Stimulated activated CD8-positive, alpha-beta memory T cell treated with anti-CD3 and anti-CD28 coated beads, Interleukin-12 subunit alpha, Interleukin-12 subunit beta, amount 100 ng/mL, for 24 hours (primary cell): ENCODE measurements around the gene EPB41L2.
"Not testable (repeated sequence)": the region's sequence is repeated elsewhere in the genome, so short reads cannot be mapped to it uniquely, and the experiment has no call there.

Source experiments
- DNase-seq: peaks from one replicate; pipeline ENCODE4 v3.0.0-alpha.2; 2020; ENCODE audit errors: extremely low read depth

Gene EPB41L2

DNA sequence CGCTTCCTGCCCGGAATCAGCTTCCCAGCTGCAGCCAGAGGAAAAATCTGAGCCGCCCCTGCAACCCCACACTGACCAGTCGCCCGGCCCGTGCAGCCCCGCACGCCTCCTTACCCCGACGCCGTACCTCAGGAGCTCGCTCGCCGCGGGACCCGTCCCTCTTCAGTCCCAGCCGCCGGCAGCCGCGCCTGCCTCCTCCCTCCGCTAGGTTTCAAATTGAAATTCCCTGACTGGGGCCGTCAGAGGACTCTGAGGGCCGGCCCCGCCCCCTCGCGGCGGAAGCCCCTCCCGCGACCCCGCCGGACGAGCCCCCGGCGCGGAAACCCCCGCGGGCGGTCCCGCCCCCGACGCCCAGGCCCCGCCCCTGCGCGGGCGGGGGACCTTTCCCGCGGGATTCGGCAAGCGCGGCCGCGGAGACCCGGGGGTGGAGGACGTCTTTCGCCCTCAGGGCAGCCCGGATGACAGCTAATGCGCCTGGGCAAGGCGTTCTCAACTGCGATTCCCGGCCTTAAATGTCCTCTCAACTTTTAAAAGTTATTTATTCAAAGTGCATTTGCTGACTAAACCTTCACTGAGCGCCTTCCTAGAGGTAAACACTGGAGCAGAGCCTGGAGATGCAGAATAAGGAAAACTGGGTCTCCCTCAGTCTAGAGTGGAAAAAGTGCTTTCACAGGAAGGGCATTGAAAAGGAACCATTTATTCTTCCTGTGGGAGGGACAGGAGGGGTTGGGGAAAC is at the start of gene EPB41L2:
Gene EPB41L2, minus strand, starts transcription at position 218 of the 736 bp plus-strand sequence. CDS start 106,760 bp downstream, outside the sequence.
- DNase-seq = peak; percentile 55

DNA sequence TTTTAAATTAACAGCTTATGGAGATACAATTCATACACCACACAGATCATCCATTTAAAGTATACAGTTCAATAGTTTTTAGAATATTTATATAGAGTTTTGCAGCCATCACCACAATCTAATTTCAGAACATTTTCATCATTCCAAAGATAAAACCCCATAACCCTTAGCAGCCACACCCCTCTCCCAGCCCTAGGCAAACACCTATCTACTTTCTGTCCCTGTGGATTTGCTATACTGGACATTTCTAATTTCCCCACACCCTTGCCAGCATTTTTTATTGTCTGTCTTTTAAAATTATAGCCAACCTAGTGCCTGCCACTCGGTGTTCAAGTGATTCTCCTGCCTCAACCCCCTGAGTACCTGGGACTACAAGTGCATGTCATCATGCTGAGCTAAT is 49.2 kb upstream of the EPB41L2 start:
- DNase-seq = no peak

DNA sequence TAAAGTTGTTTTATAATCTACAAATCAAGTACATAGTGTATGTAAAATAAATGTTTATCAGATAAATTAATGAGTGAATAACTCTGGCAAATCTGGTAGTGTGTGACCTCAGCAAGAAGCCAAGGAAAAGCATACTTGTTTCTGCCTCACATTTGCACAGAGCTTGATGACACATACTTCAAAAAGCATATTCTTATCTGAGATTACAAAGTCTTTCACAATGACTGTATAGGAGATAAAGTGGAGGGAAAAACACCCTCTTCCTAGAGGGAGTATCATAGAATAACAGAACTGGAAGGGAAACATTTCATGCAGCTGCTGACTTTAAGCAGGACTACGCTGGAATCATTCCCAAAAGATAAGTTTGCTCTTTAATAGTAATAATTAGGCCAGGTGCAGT is 44.1 kb upstream of the EPB41L2 start:
- DNase-seq = no peak

DNA sequence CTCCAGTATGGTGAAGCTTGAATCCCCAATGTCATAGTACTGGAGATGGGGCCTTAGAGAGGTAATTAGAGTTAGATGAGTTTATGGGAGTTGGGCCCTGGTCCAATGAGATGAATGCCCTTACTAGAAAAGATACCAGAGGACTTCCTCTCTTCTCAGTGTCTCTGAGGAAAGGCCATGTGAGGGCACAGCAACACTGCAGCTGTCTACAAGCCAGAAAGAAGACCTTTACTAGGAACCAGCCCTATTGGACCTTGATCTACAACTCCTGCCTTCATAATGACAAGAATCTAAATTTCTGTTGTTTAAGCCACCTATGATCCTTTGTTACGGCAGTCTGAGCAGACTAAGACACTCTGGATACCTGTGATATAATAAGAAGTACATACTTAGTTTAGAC is 40.9 kb upstream of the EPB41L2 start:
- DNase-seq = no peak

DNA sequence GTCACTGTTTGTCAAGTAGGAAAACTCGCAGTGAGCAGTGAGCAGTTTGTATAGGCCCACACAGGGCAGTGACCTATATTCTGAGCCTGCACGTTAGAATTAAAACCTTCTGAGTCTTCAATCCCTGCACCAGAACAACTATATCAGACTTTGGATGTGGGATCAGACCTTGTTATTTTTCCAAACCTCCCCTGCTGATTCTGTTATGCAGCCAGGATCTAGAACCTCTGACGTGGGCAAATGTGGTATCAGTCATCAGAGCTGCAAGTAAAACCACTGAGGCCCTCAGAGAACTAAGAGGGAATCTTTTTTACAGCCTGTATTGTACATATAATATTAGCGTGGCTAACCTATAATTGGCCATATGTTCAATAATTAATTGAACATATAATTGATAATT is 40.3 kb upstream of the EPB41L2 start:
- DNase-seq = no peak

DNA sequence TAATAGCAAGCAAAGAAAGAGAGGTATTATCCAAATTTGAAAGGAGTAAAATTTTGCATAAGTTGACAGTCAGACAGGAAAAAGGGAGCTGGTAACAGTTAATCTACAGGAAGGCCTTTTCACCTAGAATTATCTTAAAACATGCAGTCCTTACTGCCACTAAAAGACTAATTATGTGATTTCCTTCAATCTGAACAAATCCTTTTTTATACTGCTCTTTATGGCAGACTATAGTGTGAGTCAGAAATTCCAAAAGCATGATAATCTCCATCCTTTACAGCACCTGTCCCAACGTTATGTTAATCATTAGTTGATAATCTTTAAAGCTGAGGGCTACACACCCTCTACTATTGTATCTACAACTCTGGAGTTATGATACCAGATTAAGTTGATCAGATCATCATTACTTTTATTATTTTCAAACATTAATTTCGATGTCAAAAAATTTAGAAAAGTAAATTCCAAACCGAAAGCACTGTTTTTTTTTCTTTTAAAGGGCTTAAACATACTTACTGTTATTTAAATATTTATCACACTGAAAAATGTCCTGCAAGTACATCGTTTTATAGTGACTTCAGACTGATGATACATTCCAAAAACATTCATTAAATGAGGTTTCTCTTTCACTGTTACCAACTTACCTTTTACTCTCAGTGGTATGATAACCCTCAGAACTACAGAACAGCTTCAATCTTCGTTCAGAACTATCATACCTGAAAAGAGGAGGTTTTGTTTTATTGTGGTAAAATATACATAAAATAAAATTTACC is 39.1 kb upstream of the EPB41L2 start:
- DNase-seq = no peak

DNA sequence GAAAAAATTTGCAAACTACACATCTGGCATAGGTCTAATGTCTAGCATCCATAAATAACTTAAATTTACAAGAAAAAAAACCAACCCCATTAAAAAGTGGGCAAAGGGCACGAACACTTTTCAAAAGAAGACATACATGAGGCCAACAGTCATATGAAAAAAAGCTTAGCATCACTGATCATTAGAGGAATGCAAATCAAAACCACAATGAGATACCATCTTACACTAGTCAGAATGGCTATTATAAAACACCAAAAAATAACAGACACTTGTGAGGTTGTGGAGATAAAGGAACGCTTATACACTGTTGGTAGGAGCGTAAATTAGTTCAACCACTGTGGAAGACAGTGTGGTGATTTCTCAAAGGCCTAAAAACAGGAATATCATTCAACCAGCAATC is 33.7 kb upstream of the EPB41L2 start:
- no peak for DNase-seq

DNA sequence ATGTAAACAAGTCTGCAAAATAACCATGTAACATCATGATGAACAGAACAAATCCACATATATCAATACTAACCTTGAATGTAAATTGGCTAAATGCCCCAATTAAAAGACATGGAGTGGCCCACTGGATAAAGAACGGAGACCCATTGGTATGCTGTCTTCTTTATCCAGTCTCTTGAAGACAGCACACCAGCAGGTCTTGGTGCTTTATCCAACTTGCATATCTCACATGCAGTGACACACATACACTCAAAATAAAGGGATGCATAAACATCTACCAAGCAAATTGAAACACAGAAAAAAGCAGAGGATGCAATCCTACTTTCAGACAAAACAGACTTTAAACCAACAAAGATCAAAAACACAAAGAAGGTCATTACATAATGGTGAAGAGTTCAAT is 30.3 kb upstream of the EPB41L2 start:
- DNase-seq = no peak

DNA sequence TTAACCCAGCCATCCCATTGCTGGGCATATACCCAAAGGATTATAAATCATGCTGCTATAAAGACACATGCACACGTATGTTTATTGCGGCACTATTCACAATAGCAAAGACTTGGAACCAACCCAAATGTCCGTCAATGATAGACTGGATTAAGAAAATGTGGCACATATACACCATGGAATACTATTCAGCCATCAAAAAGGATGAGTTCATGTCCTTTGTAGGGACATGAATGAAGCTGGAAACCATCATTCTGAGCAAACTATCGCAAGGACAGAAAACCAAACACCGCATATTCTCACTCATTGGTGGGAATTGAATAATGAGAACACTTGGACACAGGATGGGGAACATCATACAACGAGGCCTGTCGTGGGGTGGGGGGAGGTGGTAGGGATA is 28.9 kb upstream of the EPB41L2 start:
- DNase-seq = not testable (repeated sequence)

DNA sequence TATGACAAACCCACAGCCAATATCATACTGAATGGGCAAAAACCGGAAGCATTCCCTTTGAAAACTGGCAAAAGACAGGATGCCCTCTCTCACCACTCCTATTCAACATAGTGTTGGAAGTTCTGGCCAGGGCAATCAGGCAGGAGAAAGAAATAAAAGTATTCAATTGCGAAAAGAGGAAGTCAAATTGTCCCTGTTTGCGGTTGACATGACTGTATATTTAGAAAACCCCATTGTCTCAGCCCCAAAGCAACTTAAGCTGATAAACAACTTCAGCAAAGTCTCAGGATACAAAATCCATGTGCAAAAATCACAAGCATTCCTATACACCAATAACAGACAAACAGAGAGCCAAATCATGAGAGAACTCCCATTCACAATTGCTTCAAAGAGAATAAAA is 27.3 kb upstream of the EPB41L2 start:
- not testable (repeated sequence) for DNase-seq

DNA sequence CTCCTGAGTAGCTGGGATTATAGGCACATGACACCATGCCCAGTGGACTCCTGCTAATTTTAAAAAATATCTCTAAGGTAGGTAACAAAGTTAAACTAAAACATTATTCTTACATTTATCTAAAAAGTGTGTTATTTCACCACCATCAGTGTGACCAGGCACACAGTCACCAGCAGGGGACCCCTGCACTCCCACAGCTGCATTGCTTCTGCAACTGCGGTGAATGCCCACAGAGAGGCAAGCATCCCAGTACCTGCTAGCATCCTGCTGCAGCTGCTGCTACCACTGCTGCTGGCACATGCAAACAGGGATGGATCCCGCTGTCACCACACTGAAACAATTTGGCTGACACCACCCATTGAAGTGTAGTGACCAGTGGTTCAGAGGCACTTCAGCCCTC is 21.9 kb upstream of the EPB41L2 start:
- no peak for DNase-seq

DNA sequence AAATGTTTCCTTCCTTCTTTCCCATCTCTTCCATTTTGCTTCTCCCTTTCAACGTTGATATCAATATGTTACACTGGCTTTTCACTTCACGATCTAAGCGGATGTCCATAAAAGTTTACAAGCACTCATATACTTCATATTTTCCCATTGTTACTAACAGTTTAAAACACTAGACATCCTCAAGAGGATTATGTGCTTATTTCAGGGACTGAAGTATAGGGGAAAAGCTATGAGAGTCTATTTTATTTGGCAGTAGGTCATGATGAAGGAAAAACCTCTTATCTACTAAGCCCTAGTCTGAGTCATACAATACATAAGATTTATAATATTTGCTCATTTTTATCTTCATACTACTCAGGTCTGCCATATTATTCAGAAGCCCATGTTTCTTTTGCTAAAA is 20.6 kb upstream of the EPB41L2 start:
- DNase-seq = no peak

DNA sequence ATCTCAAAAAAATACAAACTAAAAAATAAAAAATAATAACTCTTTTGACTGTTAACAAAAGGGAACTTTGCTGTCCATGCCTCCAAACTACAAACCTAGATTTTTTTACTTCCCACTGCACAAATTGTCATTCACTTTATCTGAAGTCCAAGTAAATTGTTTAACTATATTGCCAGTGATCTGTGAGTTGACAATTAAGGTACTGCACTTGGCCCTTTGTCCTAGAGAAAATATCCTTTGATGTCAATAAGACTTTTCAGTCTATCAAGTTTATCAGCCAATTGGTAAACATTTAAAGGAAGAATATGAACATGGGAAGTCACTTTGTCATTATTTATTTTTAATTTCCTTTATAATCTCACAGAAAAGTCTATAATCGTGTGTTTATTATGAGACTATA is 19.3 kb upstream of the EPB41L2 start:
- no peak for DNase-seq

DNA sequence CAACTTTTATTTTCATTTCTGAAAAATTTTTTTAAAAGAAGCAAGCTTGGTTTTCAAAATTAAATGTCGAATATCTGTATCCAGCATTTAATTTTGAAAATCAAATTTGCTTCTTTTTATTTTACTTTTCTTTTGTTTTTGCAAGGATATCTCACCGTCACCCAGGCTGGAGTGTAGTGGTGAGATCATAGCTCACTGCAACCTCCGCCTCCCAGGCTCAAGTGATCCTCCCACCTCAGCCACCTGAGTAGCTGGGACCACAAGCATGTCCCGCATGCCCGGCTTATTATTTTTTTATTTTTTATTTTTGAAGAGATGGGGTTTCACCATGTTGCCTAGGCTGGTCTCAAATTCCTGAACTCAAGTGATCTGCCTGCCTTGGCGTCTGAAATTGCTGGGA is 17.0 kb upstream of the EPB41L2 start:
- DNase-seq = no peak

DNA sequence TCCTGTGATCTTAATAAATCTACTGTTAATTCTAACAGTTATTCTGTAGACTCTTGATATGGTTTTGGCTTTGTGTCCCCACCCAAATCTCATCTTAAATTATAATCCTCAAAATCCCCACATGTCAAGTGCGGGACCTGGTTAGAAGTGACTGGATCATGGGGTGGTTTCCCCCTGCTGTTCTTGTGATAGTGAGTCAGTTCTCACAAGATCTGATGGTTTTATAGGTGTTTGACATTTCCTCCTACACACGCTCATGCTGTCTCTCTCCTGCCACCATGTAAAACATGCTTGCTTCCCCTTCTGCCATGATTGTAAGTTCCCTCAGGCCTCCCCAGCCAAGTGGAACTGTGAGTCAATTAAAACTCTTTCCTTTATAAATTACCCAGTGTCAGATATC is 10.5 kb upstream of the EPB41L2 start:
- no peak for DNase-seq

DNA sequence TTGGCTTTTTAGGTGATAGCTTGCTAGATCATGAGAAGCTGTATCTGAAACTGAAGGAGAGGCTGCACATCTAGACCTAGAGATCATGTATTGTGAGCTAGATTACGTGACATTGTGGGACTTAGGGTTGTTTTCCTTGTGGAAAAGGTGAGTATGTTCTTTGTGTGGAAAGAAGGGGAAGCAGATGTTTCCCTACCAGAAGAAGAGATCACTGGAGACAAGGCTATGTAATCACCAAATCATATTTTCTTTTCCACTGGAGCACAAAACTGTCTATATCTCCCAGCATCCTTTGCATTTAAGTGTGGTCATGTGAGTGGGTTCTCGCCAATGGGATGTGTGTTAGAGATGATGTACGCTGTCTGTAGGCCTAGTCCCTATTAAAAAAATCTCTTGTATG is 7.0 kb upstream of the EPB41L2 start:
- DNase-seq = no peak

DNA sequence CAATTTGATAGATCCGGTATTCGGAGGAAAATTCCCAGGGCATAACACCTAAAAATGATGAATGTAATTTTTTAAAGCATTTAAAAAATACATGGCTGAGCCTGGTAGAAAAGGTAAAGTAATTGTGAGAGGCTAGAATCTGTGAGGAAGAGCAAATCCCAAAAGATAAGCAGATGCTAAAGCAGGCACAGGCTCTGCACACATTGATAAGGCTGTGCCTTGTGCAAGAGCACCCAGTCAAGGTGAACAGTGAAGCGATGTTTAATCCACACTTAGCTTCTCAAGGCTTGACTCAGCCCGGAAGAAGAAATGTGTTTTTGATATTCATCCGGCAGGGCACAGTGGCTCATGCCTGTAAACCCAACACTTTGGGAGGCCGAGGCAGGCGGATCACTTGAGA is 5.1 kb upstream of the EPB41L2 start:
- DNase-seq = no peak

DNA sequence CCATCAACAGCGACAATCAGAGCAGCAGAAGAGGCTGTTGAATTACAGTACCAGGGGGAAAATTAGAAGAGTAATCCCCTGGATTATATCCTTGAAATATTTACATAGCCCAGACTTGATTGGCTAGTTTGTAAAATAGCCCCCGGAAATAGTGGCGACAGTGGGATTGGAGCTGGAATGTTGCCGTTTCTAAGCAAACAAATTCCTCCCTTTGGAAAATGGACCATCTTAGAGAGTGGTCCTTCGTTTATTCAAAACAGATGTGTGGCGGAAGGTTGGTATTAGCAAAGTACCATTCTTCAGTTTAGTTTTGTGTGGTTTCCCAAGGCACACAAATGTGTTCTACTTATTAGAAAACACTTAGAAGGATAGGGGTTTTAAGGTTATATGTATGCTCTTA is 4.5 kb upstream of the EPB41L2 start:
- DNase-seq = no peak

DNA sequence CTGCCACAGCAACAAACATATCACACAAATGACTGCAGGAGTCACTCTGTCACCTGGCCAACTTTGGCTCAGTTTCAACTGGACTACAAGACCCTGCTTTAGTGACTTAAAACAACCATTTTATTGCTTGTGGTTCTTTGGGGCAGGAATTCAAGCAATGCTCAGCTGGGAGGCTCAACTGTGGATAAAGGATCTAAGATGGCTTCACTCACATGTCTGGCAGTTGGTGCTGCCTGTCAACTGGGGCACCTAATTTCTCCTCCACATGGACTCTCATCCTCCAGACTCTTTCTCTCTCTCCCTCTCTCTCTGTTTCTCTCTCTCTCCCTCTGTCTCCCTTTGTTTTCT is 2.8 kb upstream of the EPB41L2 start:
- no peak for DNase-seq

DNA sequence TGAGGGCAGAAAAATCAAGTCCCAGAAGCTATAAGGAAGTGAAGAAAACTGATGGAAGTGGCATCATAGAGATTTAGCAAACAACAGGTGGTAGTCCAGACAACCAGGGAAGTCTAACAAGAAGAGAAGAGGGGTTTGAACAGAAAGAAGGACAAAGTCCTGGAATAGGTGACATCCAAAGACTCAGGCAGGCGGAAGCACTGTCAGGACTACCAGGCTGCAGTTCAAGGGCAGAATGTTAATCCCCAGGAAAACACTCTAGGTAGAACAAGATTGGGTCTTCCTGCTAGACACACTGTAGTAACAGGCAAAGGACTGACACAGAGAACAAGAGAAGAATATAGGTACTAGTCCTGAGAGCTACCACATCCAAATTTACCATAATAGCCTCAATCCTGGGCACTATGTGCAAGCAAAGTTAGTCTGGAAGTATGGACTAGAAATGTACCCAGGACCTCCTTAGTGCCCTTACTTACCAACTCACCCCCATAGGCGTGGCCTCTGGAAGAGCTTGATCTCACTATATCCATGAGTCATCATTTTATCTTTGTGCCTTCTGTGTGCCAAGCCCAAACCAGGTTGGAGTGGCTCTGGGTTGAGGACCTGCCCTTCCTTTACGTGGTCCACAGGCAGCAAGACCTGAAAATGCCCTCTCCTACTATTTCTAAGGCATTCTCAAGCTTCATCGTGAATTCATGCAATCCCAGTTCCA is 2.2 kb upstream of the EPB41L2 start:
- no peak for DNase-seq

DNA sequence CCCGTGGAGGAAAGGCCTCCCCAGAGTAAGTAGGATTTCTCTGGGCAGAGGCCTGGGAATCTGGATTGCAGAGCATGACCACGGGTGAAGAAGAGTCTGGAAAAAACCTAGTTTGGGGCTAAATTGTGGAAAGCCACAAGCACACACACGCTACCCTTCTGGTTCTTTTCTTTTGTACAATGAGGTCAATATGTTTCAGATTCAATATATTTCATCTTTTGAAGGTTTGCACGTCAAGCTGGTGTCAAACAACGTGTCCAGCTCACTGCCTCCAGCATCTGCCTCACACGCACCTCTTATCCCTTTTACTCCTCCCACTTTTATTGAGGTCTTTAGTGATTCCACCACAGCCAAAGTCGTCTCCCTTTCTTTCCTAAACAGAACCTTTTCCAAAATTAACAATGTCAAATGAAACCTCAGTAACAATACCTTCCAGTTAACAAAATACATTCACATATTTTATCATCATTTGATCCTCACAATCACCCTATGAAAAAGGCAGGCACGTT is 773 bp upstream of the EPB41L2 start:
- no peak for DNase-seq

DNA sequence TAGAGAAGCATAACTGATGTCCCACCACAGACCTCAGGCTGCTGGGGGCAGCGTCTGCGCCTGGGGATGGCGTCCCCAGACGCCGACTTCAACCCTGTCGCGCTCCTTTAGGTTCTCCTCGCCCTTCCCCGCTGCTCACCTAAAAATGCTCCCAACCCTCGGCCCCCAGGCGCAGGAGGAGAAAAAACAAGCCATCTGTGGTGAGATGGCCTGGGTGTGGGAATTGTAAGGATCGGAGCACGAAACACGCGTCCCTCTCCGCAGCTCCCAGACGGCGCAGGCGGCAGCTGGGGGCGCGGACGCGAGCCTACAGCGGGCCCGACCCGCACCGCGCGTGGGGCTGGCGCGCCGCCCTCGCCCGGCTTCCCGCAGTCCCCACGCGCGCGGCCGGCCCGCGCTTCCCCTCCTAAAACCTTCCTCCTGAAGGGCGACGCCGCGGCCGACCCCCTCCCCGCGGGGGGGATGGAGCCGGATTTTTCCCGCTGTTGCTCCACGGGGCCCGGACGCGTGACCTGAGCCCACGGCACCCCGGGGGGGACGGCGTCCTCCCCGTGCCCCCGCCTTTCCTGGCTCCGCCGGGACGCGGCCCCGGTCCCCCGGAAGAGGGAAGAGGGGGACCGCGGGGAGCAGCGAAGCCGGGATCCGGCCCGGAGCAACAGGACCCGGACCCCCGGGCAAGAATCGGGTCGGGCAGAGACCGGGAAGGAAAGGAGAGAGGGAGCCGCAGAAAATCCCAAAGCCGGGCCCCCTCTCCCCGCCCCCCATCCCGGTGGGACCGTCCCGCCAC is 611 bp downstream of the EPB41L2 start:
- DNase-seq = no peak
